ENCODE measurements around the gene AMIGO1. TPM values are rescaled to one million over a fixed set of nuclear protein-coding genes. Genes with fewer than 3 reads are reported as not detected.

AMIGO1 gene
- total RNA-seq, 4 donors from 2014 or later = 8.1 to 10.3 (median 8.4) TPM

DNA sequence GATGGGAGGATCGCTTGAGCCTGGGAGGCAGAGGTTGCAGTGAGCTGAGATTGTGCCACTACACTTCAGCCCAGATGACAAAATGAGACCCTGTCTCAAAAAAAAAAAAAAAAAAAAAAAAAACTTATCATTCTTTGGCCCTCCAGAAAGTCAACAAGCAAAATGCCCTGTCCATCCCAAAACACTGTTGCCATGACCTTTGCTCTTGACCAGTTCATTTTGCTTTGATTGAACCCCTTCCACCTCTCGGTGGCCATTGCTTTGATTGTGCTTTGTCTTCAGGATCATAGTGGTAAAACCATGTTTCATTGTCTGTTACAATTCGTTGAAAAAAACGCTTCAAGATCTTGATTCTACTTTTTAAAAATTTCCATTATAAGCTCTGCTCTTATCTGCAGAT is 51.7 kb downstream of the AMIGO1 start:
- H3K4me1 ChIP-seq = no peaks in the 10 kb centered on the region
- no peak overlapping the region for H3K27ac ChIP-seq
- TF ChIP-seq, protein P1, sequence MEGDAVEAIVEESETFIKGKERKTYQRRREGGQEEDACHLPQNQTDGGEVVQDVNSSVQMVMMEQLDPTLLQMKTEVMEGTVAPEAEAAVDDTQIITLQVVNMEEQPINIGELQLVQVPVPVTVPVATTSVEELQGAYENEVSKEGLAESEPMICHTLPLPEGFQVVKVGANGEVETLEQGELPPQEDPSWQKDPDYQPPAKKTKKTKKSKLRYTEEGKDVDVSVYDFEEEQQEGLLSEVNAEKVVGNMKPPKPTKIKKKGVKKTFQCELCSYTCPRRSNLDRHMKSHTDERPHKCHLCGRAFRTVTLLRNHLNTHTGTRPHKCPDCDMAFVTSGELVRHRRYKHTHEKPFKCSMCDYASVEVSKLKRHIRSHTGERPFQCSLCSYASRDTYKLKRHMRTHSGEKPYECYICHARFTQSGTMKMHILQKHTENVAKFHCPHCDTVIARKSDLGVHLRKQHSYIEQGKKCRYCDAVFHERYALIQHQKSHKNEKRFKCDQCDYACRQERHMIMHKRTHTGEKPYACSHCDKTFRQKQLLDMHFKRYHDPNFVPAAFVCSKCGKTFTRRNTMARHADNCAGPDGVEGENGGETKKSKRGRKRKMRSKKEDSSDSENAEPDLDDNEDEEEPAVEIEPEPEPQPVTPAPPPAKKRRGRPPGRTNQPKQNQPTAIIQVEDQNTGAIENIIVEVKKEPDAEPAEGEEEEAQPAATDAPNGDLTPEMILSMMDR (IDR thresholded peaks at IDR 0.05) = no peak
- TF ChIP-seq POLR2A (IDR thresholded peaks at IDR 0.05) (no peak), EP300 (IDR thresholded peaks at IDR 0.05) (no peak)
- no peak overlapping the region for H3K4me3 ChIP-seq
- WGBS, 2 donors = 82 to 89% methylated on average over 4 of the region's 4 CpGs
- no peaks in the 10 kb centered on the region for H3K36me3 ChIP-seq
- DNase-seq (ENCODE audit: low spot score in 2 of 2) = no peak
- H3K27me3 ChIP-seq = peaks cover 0 to 12% of the 10 kb centered on the region in 2 donors
- peaks cover 0 to 12% (median 0%) of the 10 kb centered on the region in 4 donors for H3K9me3 ChIP-seq

DNA sequence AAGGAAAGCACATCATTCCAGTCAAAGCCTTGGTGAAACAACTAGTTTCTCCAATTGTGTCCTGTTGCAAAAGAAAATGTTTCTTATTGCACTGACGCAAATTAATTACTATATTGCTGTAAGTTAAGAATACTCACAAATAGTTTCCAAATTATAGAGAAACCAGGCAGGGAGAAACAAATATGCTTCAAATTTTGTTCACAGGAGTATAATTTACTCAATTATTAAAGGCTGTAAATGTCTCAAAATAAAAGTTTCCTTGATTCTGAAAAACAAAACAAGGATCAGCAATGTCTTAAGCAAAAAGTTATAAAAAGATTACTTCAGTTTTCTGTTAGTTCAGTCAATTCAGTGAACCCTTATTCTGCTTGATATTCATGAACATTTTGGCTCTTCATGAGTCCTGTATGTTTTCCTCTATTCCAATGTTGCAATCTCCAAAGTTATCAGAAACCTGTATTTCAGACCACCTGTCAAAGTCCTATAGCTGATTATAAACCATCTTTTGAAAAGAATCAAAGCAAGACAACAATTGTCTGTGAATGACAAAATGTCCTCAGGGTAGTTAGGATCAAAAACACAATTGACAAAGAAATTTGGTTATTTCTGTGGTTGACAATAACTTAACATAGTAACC is 54.9 kb downstream of the AMIGO1 start:
- TF ChIP-seq, protein P1 (IDR thresholded peaks at IDR 0.05) = no peak
- no peak for TF ChIP-seq EP300 (IDR thresholded peaks at IDR 0.05)
- no peak for TF ChIP-seq POLR2A (IDR thresholded peaks at IDR 0.05)
- Histone ChIP-seq H3K27ac (no peak overlapping the region), H3K4me3 (no peak overlapping the region), H3K4me1 (no peaks in the 10 kb centered on the region), H3K36me3 (no peaks in the 10 kb centered on the region), H3K27me3 (peaks cover 0 to 3% of the 10 kb centered on the region in 2 donors), H3K9me3 (peaks cover 0 to 12% (median 0%) of the 10 kb centered on the region in 4 donors)
- DNase-seq (ENCODE audit: low spot score in 2 of 2) = no peak
- 95 to 96% methylated on average over 1 of the region's 1 CpG for WGBS, 2 donors

Other genes with a start within 250 kb of the AMIGO1 start
- gene PSRC1, start 226.6 kb downstream of the AMIGO1 start, total RNA-seq = 10 to 100 TPM; 33.0 to 62.0 (median 47.4) TPM
- gene MYBPHL, start 202.7 kb downstream of the AMIGO1 start, total RNA-seq = not detected
- 100 to 1,000 TPM; 145 to 199 (median 189) TPM for gene SORT1, start 111.8 kb downstream of the AMIGO1 start, total RNA-seq
- gene PSMA5, start 83.3 kb downstream of the AMIGO1 start, total RNA-seq = 10 to 100 TPM; 20.5 to 28.8 (median 24.9) TPM
- 1 to 10 TPM; 1.5 to 3.5 (median 2.4) TPM for gene SYPL2, start 43.2 kb downstream of the AMIGO1 start, total RNA-seq
- 1 to 10 TPM; 6.5 to 6.8 (median 6.5) TPM for gene ATXN7L2, start 25.8 kb downstream of the AMIGO1 start, total RNA-seq
- gene CYB561D1, start 15.6 kb downstream of the AMIGO1 start, total RNA-seq = 1 to 10 TPM; 4.4 to 8.4 (median 5.6) TPM
- gene GPR61, start 30.1 kb upstream of the AMIGO1 start, total RNA-seq = under 1 TPM in 2 of 4 donors, not detected in 2; 0.59 to 0.60 TPM
- 1 to 10 TPM; 4.0 to 6.3 (median 5.1) TPM for gene GNAI3, start 38.9 kb upstream of the AMIGO1 start, total RNA-seq
- gene GNAT2, start 109.9 kb upstream of the AMIGO1 start, total RNA-seq = not detected
- gene AMPD2, start 110.1 kb upstream of the AMIGO1 start, total RNA-seq = 100 to 1,000 TPM in 2 of 4 donors, 10 to 100 TPM in 2; 70.6 to 113 (median 94.7) TPM
- gene GSTM4, start 146.4 kb upstream of the AMIGO1 start, total RNA-seq = 10 to 100 TPM; 16.3 to 47.0 (median 35.2) TPM
- 100 to 1,000 TPM in 2 of 4 donors, 10 to 100 TPM in 2; 87.1 to 120 (median 103) TPM for gene GSTM2, start 158.3 kb upstream of the AMIGO1 start, total RNA-seq
- gene GSTM1, start 178.1 kb upstream of the AMIGO1 start, total RNA-seq = 10 to 100 TPM in 1 of 4 donors, not detected in 3; 14.1 TPM
- gene GSTM5, start 202.5 kb upstream of the AMIGO1 start, total RNA-seq = 1 to 10 TPM; 1.1 to 9.2 (median 2.8) TPM
- gene GSTM3, start 231.3 kb upstream of the AMIGO1 start, total RNA-seq = 100 to 1,000 TPM in 1 of 4 donors, 10 to 100 TPM in 3; 37.2 to 134 (median 79.7) TPM